ENCODE data around the gene PLCB1. TPM values are rescaled to one million over a fixed set of nuclear protein-coding genes. Genes with fewer than 3 reads are reported as not detected.

The PLCB1 gene
- total RNA-seq, 1 donor from 2014 or later: 6.3 TPM

DNA sequence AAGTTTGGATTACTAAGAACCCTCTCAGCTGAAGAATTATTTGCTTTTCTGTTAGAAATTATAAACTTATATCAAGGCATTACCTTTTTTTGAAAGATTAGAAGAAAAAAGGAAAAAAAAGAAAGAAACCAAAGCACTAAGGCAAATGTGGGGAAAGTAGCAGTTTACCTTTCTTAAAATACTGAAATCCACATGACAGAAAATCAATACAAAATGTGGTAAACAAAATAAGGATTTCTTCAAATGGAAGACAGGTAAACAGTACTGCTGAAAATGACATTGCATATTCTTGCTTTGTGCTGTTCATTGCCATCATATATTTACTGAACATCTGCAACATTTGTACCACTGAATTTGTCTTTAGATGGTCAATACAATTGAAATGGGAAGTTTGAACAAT is 525.6 kb downstream of the PLCB1 start:
- TF ChIP-seq CTCF (IDR thresholded peaks at IDR 0.05): no peak
- ATAC-seq: no peak
- intact Hi-C loops (cut with DNase I): no loop called here
- H3K4me1 ChIP-seq: no peaks in the 10 kb centered on the region
- no peak overlapping the region for H3K27ac ChIP-seq
- no peaks in the 10 kb centered on the region for H3K9me3 ChIP-seq
- H3K4me3 ChIP-seq: no peak overlapping the region
- no peaks in the 10 kb centered on the region for H3K27me3 ChIP-seq (ENCODE audit: low read depth)
- no peak for DNase-seq
- H3K36me3 ChIP-seq: no peaks in the 10 kb centered on the region

DNA sequence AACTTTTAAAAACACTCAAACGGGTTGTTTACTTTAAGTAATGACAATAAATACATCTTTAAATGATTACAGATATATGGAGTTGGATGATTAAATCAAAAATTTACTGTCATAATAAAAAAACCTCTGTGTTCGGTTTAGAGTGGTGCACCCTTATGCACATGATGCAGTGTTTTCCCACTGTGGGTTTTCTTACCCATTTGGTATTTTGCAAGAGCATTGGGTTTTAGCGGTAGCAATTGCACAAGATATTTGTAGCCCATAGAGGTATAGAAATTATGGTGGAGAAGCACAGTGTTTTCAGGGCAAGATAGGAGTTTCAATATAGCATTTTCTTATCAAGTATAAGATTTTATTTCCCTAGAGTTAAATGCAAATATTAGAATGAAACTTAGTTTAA is 526.0 kb downstream of the PLCB1 start:
- no peak overlapping the region for H3K27ac ChIP-seq
- ATAC-seq: no peak
- intact Hi-C loops (cut with DNase I): no loop called here

DNA sequence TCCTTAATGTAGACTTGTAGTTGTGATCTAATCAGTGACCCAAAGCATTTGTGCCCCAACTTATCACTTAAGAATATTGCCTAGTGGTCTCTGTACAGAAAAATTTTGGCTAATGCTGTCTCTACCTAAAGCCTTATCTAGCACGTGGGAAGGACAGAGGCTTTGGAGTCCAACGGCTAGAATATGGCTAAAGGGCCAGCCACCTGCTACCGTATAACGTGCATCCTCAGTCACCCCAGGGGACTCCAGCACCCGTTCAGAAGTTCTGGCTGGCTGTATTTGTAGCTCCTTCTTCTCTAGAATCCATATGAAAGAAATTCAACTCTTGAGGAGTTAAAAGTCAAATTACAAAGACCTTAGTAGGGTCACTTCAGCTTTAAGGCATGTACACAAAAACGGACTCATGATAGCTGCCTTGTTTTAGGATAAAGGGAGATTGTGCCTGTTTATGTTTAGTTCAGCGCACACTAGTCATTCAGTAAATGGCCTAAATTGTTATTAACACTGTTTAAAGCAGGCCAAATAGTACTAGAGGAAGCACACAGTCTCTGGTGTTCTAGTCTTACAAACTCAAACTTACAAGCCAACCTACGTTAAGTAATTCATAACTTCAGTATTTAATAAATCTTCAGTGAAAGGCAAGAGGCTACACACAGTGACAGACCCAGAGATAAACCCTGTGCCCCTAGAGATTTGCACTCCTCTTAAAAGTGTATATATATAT is 529.3 kb downstream of the PLCB1 start:
- H3K4me1 ChIP-seq: no peaks in the 10 kb centered on the region
- H3K36me3 ChIP-seq: no peaks in the 10 kb centered on the region
- H3K4me3 ChIP-seq: no peak overlapping the region
- intact Hi-C loops (cut with DNase I): no loop called here
- TF ChIP-seq CTCF (IDR thresholded peaks at IDR 0.05): no peak
- H3K9me3 ChIP-seq: no peaks in the 10 kb centered on the region
- no peak overlapping the region for H3K27ac ChIP-seq
- H3K27me3 ChIP-seq (ENCODE audit: low read depth): no peaks in the 10 kb centered on the region
- DNase-seq (no peak), ATAC-seq (no peak)

More for the DNA sequence above, 526.0 kb downstream of the PLCB1 start:
- H3K36me3 ChIP-seq: no peaks in the 10 kb centered on the region
- no peaks in the 10 kb centered on the region for H3K4me1 ChIP-seq
- DNase-seq: no peak
- no peaks in the 10 kb centered on the region for H3K27me3 ChIP-seq (ENCODE audit: low read depth)
- H3K4me3 ChIP-seq: no peak overlapping the region
- no peaks in the 10 kb centered on the region for H3K9me3 ChIP-seq
- no peak for TF ChIP-seq CTCF (IDR thresholded peaks at IDR 0.05)

DNA sequence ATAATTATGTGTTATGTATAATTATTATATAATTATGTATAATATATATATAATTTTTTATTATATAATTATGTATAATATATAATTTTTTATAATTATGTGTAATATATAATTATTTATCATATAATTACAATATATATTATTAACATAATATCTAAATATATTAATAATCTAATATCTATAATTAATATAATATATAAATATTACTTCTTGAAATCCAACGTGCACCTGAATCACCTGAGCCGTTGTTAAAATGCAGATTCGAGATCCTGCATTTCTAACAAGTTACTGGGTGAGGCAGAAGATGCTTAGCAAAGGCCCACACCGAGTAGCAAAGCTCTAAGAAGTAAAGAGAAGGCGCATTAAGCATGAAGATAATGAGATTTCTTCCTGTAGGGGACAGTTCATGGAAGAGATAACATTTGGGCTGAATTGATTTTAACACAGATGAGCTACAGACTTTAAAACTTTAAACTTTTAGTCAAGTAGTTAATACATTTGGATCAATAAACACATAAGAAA is 530.4 kb downstream of the PLCB1 start:
- ATAC-seq (no peak), DNase-seq (no peak)
- H3K9me3 ChIP-seq: no peaks in the 10 kb centered on the region

DNA sequence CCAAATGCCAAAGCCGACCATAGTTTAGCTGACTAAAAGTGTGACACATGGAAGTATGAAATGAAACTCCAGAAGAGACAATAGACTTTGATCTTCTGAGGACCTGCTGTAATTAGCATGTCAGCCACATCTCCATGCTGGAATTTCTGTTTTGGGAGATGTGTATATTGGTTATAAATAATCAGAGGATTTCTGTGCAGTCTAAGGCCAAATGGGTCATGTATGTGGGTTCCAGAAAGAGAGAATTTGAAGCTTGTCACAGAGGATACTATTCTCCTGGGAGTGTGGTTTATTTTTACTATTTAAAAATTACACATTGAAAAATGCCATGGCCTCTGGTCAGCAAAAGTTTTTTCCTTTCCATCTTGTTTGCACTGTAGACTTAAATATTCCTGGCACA is 531.4 kb downstream of the PLCB1 start:
- Histone ChIP-seq H3K27me3 (ENCODE audit: low read depth) (no peaks in the 10 kb centered on the region), H3K9me3 (no peaks in the 10 kb centered on the region), H3K27ac (no peak overlapping the region), H3K4me3 (no peak overlapping the region), H3K36me3 (no peaks in the 10 kb centered on the region), H3K4me1 (no peaks in the 10 kb centered on the region)
- ATAC-seq (no peak), DNase-seq (no peak)
- intact Hi-C loops (cut with DNase I): no loop called here
- no peak for TF ChIP-seq CTCF (IDR thresholded peaks at IDR 0.05)

More for the DNA sequence above, 530.4 kb downstream of the PLCB1 start:
- H3K27me3 ChIP-seq (ENCODE audit: low read depth): no peaks in the 10 kb centered on the region
- H3K4me3 ChIP-seq: no peak overlapping the region
- no peaks in the 10 kb centered on the region for H3K36me3 ChIP-seq
- no peak overlapping the region for H3K27ac ChIP-seq
- H3K4me1 ChIP-seq: no peaks in the 10 kb centered on the region
- intact Hi-C loops (cut with DNase I): no loop called here
- no peak for TF ChIP-seq CTCF (IDR thresholded peaks at IDR 0.05)
